A673 (cell line): ENCODE measurements around the gene PPP4C. TPM values are rescaled to one million over a fixed set of nuclear protein-coding genes. Genes with fewer than 3 reads are reported as not detected.
"Not testable (repeated sequence)": the region's sequence is repeated elsewhere in the genome, so short reads cannot be mapped to it uniquely, and the experiment has no call there.

ENCODE experiments used
- BruUV-seq: library from RNA; stranded (reverse); fragments of 400-500 nt; replicated peaks from 2 replicates; lab custom pipeline; 2021; lab: Mats Ljungman, UMichigan
- CTCF ChIA-PET: fragments of 300-600 bp; sonication (Branson Sonifier 250); formaldehyde crosslinking; loops from one replicate; lab custom pipeline; 2022; ENCODE audit warnings: antibody characterized with exemption; lab: Charles Lee
- POLR2A ChIA-PET: fragments of 300-600 bp; sonication (Branson Sonifier 250); formaldehyde crosslinking; loops from one replicate; lab custom pipeline; 2022; ENCODE audit warnings: antibody characterized with exemption; ENCODE audit not compliant: low non-redundant PET; lab: Charles Lee
- DNase-seq: peaks from one replicate; pipeline ENCODE4 v3.0.0-alpha.2; 2015; ENCODE audit warnings: low spot score
- H3K27ac ChIP-seq: fragments of 200-600 bp; sonication (generic); 2 replicates; pipeline ENCODE4 v1.5.1; 2016; ENCODE audit warnings: mixed run types, low read depth, mild to moderate bottlenecking, mixed read lengths, antibody characterized with exemption, low read length; ENCODE audit not compliant: poor library complexity, severe bottlenecking
- H3K27me3 ChIP-seq: fragments of 200-600 bp; sonication (generic); replicated peaks from 2 replicates; pipeline ENCODE4 v1.6.1; 2017; ENCODE audit warnings: mixed run types, low read depth, mild to moderate bottlenecking, mixed read lengths, antibody characterized with exemption, low read length; ENCODE audit not compliant: insufficient read depth, poor library complexity
- H3K36me3 ChIP-seq: fragments of 200-600 bp; sonication (generic); 2 replicates; pipeline ENCODE4 v1.6.1; 2016; ENCODE audit warnings: mixed run types, mild to moderate bottlenecking, mixed read lengths, antibody characterized with exemption, low read length; ENCODE audit not compliant: insufficient read depth, poor library complexity, severe bottlenecking
- H3K4me1 ChIP-seq: fragments of 200-600 bp; sonication (generic); 2 replicates; pipeline ENCODE4 v1.6.1; 2017; ENCODE audit warnings: mixed run types, mild to moderate bottlenecking, mixed read lengths, antibody characterized with exemption, low read length; ENCODE audit not compliant: insufficient read depth, poor library complexity, severe bottlenecking
- H3K4me3 ChIP-seq: fragments of 200-600 bp; sonication (generic); 2 replicates; pipeline ENCODE4 v1.5.1; 2016; ENCODE audit warnings: low read depth, mixed run types, mild to moderate bottlenecking, mixed read lengths, low read length; ENCODE audit not compliant: poor library complexity, severe bottlenecking
- H3K9me3 ChIP-seq: fragments of 200-600 bp; sonication (generic); 2 replicates; pipeline ENCODE4 v1.6.1; 2016; ENCODE audit warnings: mixed run types, low read depth, mild to moderate bottlenecking, mixed read lengths, antibody characterized with exemption, low read length; ENCODE audit not compliant: poor library complexity, severe bottlenecking
- EZH2 ChIP-seq: fragments of 200-600 bp; sonication (generic); IDR thresholded peaks from 2 replicates; pipeline ENCODE4 v1.6.1; 2017; ENCODE audit warnings: borderline replicate concordance, low read depth, mild to moderate bottlenecking, mixed read lengths, antibody characterized with exemption, low read length; ENCODE audit not compliant: poor library complexity, severe bottlenecking
- intact Hi-C: fragments of 100-400 bp; cut with micrococcal nuclease; formaldehyde crosslinking; loops from one replicate; pipeline ENCODE4 v1.10.0; 2022; ENCODE audit not compliant: unreplicated experiment
- total RNA-seq: library from RNA; stranded (reverse); gene quantifications from 2 replicates; pipeline ENCODE4 v1.2.3, GENCODE V29; 2021
- TF ChIP-seq, protein P1 (sequence below): fragments of 300-800, 200-600 bp; sonication (generic); conservative IDR thresholded peaks from 2 replicates; pipeline ENCODE4 v1.5.1; 2017; ENCODE audit warnings: low read depth, mild to moderate bottlenecking, antibody characterized with exemption, low read length, moderate library complexity, mixed read lengths

Gene PPP4C
- total RNA-seq, 1 experiment from 2014 or later, result 122 TPM

DNA sequence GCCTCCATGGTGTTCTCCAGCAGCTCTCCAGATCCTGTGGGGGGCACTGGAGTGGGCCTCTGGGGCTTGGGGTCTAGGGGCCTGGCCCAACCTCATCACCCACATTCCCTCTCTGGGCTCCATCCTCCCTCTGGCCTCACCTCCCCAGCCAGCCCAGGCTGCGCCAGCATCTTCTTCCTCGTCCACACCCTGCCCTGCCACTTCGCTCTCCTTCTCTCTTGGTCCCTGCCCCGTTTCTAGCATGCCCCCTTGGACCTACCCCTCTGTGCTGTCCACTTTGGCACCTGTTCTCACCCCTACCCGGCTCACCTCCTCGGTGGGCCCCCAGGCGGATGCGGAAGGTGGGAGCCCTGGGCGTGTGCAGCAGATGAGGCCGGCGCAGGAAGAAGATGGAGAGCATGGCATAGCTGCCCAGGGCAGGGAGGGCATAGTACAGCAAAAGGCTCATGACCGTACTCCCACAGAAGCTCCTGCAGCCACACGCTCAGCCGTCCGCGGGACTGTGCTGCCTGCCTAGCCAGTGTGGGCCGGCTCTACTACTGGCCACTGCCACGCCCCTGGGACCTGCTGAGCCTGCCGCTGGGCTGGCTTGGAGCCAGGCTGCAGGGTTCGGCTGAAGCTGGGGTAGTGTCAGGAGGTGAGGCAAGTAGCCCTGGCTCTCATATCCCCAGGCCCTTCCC is 37.4 kb downstream of the PPP4C start, which contains the start of gene GDPD3:
Gene GDPD3, minus strand, starts transcription at position 507 of the 680 bp plus-strand sequence. Its CDS starts 59 bp downstream, at position 448.
- Histone ChIP-seq H3K27ac (no peak within 1 kb of the TSS), H3K4me3 (no peak within 1 kb of the TSS), H3K27me3 (no peaks in the 10 kb centered on the region), H3K4me1 (no peaks in the 10 kb centered on the region), H3K9me3 (no peaks in the 10 kb centered on the region), H3K36me3 (peaks cover 12% of the 10 kb centered on the region)
- BruUV-seq, result no TSS peak
- intact Hi-C loops, result loop anchor here (5.0 kb wide), 1 partner anchor 514 kb away; no protein-coding TSS in a partner anchor
- TF ChIP-seq EZH2, result no peak
- TF ChIP-seq, protein P1, sequence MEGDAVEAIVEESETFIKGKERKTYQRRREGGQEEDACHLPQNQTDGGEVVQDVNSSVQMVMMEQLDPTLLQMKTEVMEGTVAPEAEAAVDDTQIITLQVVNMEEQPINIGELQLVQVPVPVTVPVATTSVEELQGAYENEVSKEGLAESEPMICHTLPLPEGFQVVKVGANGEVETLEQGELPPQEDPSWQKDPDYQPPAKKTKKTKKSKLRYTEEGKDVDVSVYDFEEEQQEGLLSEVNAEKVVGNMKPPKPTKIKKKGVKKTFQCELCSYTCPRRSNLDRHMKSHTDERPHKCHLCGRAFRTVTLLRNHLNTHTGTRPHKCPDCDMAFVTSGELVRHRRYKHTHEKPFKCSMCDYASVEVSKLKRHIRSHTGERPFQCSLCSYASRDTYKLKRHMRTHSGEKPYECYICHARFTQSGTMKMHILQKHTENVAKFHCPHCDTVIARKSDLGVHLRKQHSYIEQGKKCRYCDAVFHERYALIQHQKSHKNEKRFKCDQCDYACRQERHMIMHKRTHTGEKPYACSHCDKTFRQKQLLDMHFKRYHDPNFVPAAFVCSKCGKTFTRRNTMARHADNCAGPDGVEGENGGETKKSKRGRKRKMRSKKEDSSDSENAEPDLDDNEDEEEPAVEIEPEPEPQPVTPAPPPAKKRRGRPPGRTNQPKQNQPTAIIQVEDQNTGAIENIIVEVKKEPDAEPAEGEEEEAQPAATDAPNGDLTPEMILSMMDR, result no peak
- ChIA-PET CTCF (interaction anchor here (0.6 to 1.1 kb wide), 3 partner anchors 10 to 296 kb away, joined by 3 to 5 read pairs (median 4); no protein-coding TSS in a partner anchor), POLR2A (no interaction called here)
- DNase-seq, result no peak

DNA sequence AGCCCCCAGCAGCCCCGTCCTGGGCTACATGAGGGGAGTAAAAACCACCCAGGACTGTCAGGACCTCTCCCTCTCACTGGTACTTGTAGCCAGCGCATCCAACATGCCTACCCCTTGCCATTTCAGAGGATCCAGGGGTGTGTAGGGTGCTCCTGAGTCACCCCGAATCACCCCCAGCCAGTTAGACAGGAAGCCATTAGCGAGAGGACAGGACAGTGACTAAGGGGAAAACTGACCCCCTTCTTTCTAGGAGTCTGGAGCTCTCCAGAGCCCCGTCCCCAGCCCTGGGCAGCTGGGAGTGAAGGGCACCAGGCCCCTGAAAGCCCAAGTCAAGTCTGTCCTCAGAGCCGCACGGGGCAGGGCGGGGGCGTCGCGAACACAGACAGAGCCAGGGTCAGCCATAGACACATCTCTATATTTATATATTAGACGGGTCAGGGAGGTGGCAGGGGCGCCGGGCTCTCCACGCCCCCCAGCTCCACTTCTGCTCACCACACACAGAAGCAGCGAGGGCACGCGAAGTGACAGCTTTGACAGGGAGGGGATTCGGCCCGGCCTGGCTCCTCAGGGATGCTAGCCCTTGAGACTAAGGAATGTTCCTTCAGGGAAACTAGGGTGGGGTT is 38.0 kb downstream of the PPP4C start:
- no TSS peak for BruUV-seq
- POLR2A ChIA-PET, result interaction anchor here (0.5 kb wide), 1 partner anchor 388 kb away, joined by 5 read pairs; no protein-coding TSS in a partner anchor
- CTCF ChIA-PET, result interaction anchor here (1.1 kb wide), 1 partner anchor 11 kb away, joined by 5 read pairs; no protein-coding TSS in a partner anchor
- H3K9me3 ChIP-seq, result no peaks in the 10 kb centered on the region
- intact Hi-C loops, result loop anchor here (5.0 kb wide), 1 partner anchor 513 kb away; no protein-coding TSS in a partner anchor
- peaks cover 13% of the 10 kb centered on the region for H3K36me3 ChIP-seq
- no peak overlapping the region for H3K4me3 ChIP-seq
- no peak overlapping the region for H3K27ac ChIP-seq
- no peaks in the 10 kb centered on the region for H3K4me1 ChIP-seq
- no peak for TF ChIP-seq EZH2
- TF ChIP-seq, protein P1, result no peak
- no peaks in the 10 kb centered on the region for H3K27me3 ChIP-seq
- no peak for DNase-seq

DNA sequence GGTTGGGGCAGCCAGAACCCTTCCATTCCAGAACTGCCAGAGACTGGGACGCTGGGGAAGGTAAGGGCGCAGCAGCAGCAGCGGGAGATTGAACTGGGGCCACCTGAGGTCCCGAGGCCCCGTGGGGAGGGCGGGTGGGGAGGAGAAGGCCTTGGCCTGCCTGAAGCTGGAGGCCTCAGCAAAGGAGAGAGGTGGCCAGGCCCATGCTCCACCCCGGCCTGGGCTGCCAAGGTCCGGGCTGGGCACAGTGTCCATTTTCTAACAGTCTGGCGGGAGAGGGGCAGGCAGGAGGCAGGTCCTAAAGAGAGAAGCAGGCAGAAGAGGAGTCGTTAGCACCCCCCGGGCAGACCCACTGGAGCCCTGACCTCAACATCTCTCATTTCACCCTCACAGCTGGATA is 38.6 kb downstream of the PPP4C start:
- H3K9me3 ChIP-seq, result no peaks in the 10 kb centered on the region
- H3K27me3 ChIP-seq, result no peaks in the 10 kb centered on the region
- TF ChIP-seq EZH2, result no peak
- TF ChIP-seq, protein P1, result no peak
- peaks cover 13% of the 10 kb centered on the region for H3K36me3 ChIP-seq
- BruUV-seq, result no TSS peak
- no peak for DNase-seq
- CTCF ChIA-PET, result interaction anchor here (0.5 kb wide), 1 partner anchor 9 kb away, joined by 3 read pairs; no protein-coding TSS in a partner anchor
- POLR2A ChIA-PET, result interaction anchor here (0.5 kb wide), 1 partner anchor 388 kb away, joined by 5 read pairs; no protein-coding TSS in a partner anchor
- no peak overlapping the region for H3K4me3 ChIP-seq
- no peaks in the 10 kb centered on the region for H3K4me1 ChIP-seq
- intact Hi-C loops, result loop anchor here (5.0 kb wide), 1 partner anchor 513 kb away; no protein-coding TSS in a partner anchor
- no peak overlapping the region for H3K27ac ChIP-seq

DNA sequence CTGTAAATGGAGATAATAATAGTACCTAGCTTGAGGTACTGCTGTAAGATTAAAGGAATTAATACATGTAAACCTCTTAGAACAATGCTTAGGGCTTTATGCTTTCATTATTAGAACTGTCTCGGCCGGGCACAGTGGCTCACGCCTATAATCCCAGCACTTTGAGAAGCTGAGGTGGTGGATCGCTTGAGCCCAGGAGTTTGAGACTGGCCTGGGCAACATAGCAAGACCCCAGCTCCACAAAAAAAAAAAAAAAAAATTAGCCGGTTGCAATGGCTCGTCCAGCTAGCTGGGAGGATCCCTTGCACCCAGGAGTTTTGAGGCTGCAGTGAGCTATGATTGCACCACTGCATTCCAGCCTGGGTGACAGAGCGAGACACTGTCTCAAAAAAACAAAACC is 39.0 kb downstream of the PPP4C start:
- H3K27me3 ChIP-seq, BruUV-seq, H3K9me3 ChIP-seq, DNase-seq, POLR2A ChIA-PET, H3K4me3 ChIP-seq, H3K27ac ChIP-seq, H3K4me1 ChIP-seq: not testable (repeated sequence)
- CTCF ChIA-PET, result interaction anchor here (0.5 kb wide), 1 partner anchor 9 kb away, joined by 3 read pairs; no protein-coding TSS in a partner anchor
- intact Hi-C loops, result loop anchor here (5.0 kb wide), 1 partner anchor 512 kb away; no protein-coding TSS in a partner anchor
- peaks cover 16% of the 10 kb centered on the region for H3K36me3 ChIP-seq
